Measurements from ENCODE around the gene PEAK1.
"Not testable (repeated sequence)": the region's sequence is repeated elsewhere in the genome, so short reads cannot be mapped to it uniquely, and the experiment has no call there.

PEAK1 gene

GRCh38 chr15:77276096-77276495, 143.8 kb downstream of the PEAK1 start:
- H3K4me3 ChIP-seq (ENCODE audit: control insufficient read depth, low read depth, low read length): no peak overlapping the region
- TF ChIP-seq, protein P1, sequence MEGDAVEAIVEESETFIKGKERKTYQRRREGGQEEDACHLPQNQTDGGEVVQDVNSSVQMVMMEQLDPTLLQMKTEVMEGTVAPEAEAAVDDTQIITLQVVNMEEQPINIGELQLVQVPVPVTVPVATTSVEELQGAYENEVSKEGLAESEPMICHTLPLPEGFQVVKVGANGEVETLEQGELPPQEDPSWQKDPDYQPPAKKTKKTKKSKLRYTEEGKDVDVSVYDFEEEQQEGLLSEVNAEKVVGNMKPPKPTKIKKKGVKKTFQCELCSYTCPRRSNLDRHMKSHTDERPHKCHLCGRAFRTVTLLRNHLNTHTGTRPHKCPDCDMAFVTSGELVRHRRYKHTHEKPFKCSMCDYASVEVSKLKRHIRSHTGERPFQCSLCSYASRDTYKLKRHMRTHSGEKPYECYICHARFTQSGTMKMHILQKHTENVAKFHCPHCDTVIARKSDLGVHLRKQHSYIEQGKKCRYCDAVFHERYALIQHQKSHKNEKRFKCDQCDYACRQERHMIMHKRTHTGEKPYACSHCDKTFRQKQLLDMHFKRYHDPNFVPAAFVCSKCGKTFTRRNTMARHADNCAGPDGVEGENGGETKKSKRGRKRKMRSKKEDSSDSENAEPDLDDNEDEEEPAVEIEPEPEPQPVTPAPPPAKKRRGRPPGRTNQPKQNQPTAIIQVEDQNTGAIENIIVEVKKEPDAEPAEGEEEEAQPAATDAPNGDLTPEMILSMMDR (conservative IDR thresholded peaks at IDR 0.05; ENCODE audit: control insufficient read depth, insufficient read depth, low read depth, low read length): no peak
- DNase-seq (ENCODE audit: low read depth): no peak

- not testable (repeated sequence) for DNase-seq (ENCODE audit: low read depth); H3K4me3 ChIP-seq (ENCODE audit: control insufficient read depth, low read depth, low read length)
These were observed 146.8 kb downstream of the PEAK1 start for GRCh38 chr15:77273136-77273535.

DNA sequence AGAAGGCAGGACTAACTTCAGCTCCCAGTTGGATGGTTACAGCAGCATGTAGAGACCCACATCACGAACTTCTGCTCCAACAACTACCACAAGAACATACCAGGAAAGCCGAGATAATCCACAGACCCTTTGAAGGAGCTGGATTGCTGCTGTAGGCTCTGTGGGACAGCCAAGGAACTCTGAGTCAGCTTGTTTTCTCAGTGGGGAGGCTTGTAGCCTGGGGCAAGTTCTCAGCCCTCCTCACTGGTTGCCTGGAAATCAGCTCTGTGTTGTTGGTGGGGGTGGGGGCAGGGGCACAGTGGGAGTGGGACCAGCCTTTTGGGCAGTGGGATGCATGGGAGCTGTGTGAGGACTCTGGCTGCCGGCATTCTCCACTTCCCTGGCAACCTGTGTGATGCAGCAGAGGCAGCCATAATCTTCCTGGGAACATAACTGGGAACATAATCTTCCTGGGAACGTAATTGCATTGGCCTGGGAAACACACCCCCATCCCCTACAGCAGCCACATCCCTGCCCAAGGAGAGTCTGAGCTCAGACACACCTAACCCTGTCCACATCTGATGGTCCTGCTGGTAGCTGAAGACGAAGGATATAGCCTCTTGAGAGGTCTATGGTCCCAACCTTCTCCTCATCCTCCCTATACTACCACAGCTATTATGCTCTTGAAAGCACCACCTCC, 153.1 kb downstream of the PEAK1 start:
- peak; percentile 11 for DNase-seq (ENCODE audit: low read depth)
- H3K4me3 ChIP-seq (ENCODE audit: control insufficient read depth, low read depth, low read length): no peak overlapping the region
- TF ChIP-seq, protein P1 (conservative IDR thresholded peaks at IDR 0.05; ENCODE audit: control insufficient read depth, insufficient read depth, low read depth, low read length): no peak

DNA sequence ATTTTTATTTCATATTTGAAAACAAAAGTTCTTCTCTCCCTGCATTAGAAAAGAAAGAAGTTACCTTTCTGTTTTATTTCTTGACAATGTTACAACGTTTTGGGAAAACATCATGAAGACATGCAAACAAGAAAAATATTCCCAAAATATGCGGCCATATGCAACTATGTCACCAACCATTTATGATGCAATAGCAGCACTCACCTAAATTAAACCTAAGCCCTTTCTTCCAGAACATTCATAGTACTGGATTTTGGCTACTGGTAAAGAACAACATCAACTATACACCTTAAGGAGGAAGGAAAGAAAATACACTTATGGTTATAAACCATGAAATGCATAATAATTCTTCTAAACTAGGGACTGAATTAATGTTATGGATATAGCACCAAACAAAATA, 164.5 kb downstream of the PEAK1 start:
- no peak overlapping the region for H3K4me3 ChIP-seq (ENCODE audit: control insufficient read depth, low read depth, low read length)
- DNase-seq (ENCODE audit: low read depth): no peak
- TF ChIP-seq, protein P1 (conservative IDR thresholded peaks at IDR 0.05; ENCODE audit: control insufficient read depth, insufficient read depth, low read depth, low read length): no peak

GRCh38 chr15:77251662-77252061, 168.2 kb downstream of the PEAK1 start:
- no peak overlapping the region for H3K4me3 ChIP-seq (ENCODE audit: control insufficient read depth, low read depth, low read length)
- peak; percentile 57 for DNase-seq (ENCODE audit: low read depth)
- TF ChIP-seq, protein P1 (conservative IDR thresholded peaks at IDR 0.05; ENCODE audit: control insufficient read depth, insufficient read depth, low read depth, low read length): no peak

GRCh38 chr15:77247116-77247515, 172.8 kb downstream of the PEAK1 start:
- no peak for DNase-seq (ENCODE audit: low read depth)
- TF ChIP-seq, protein P1 (conservative IDR thresholded peaks at IDR 0.05; ENCODE audit: control insufficient read depth, insufficient read depth, low read depth, low read length): no peak

GRCh38 chr15:77243716-77244401, 176.0 kb downstream of the PEAK1 start:
- DNase-seq (ENCODE audit: low read depth): no peak
- H3K4me3 ChIP-seq (ENCODE audit: control insufficient read depth, low read depth, low read length): no peak overlapping the region
- TF ChIP-seq, protein P1 (conservative IDR thresholded peaks at IDR 0.05; ENCODE audit: control insufficient read depth, insufficient read depth, low read depth, low read length): no peak

More at GRCh38 chr15:77247116-77247515, 172.8 kb downstream of the PEAK1 start:
- no peak overlapping the region for H3K4me3 ChIP-seq (ENCODE audit: control insufficient read depth, low read depth, low read length)
